ENCODE measurements around the gene NOP16. TPM values are rescaled to one million over a fixed set of nuclear protein-coding genes. Genes with fewer than 3 reads are reported as not detected.

NOP16 gene
- total RNA-seq, 3 donors from 2014 or later, result 17.0 to 22.9 (median 18.4) TPM

DNA sequence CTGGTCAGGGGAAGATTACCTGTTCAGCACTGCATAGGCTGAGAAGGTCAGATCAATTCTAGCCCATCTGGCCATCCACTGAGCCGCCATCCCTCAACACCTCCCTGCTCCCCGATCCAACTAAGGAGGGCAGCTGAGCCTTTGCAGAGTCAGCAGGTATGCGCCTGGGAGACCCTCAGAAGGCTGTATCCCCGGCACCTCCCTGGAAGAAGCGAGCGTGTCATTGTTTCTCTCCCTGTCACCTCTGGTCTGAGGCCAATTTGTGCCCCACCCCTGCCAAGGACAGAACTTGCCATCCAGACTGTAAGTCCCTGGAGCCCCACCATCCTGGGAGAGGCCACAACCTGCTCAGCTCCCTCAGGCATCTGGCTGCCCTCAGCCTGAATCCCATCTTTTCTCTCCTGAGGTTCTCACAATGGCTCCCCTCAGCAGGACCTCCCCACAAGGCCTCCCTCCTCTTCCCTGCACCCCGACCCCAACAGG, 25.4 kb upstream of the NOP16 start:
- intact Hi-C loops (cut with DNase I, micrococcal nuclease), result loop anchor here in 1 of 2 donors (10.0 kb wide), 1 partner anchor 131 kb away; the partner anchor contains the start of gene CDHR2
- DNase-seq, result no peak

DNA sequence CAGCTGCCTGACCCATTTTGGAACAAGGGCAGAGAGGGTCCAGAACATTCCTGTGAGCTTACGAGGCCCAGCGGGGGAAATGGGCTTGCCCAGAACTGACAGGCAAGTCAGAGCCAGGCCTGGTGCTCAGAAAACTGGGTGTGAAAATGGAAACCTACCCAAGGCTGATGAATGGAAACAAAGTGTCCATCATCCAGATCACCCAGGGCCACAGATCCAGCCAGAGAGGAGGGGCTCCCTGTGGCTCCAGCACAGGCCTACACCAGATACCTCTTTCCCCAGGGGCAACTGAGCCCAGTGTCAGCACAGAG, 24.8 kb upstream of the NOP16 start:
- Histone ChIP-seq H3K4me3 (no peak overlapping the region), H3K9me3 (no peaks in the 10 kb centered on the region), H3K36me3 (ENCODE audit: low read depth) (no peaks in the 10 kb centered on the region), H3K4me1 (ENCODE audit: low read depth) (peaks cover 40% of the 10 kb centered on the region)
- ATAC-seq, result no peak
- DNase-seq, result no peak
- intact Hi-C loops (cut with DNase I, micrococcal nuclease), result loop anchor here in 1 of 2 donors (10.0 kb wide), 1 partner anchor 132 kb away; the partner anchor contains the start of gene CDHR2
- TF ChIP-seq, protein P1, sequence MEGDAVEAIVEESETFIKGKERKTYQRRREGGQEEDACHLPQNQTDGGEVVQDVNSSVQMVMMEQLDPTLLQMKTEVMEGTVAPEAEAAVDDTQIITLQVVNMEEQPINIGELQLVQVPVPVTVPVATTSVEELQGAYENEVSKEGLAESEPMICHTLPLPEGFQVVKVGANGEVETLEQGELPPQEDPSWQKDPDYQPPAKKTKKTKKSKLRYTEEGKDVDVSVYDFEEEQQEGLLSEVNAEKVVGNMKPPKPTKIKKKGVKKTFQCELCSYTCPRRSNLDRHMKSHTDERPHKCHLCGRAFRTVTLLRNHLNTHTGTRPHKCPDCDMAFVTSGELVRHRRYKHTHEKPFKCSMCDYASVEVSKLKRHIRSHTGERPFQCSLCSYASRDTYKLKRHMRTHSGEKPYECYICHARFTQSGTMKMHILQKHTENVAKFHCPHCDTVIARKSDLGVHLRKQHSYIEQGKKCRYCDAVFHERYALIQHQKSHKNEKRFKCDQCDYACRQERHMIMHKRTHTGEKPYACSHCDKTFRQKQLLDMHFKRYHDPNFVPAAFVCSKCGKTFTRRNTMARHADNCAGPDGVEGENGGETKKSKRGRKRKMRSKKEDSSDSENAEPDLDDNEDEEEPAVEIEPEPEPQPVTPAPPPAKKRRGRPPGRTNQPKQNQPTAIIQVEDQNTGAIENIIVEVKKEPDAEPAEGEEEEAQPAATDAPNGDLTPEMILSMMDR (IDR thresholded peaks at IDR 0.05), result no peak

More for the DNA sequence above, 25.4 kb upstream of the NOP16 start:
- Histone ChIP-seq H3K4me3 (no peak overlapping the region), H3K36me3 (ENCODE audit: low read depth) (no peaks in the 10 kb centered on the region), H3K4me1 (ENCODE audit: low read depth) (peaks cover 40% of the 10 kb centered on the region), H3K9me3 (no peaks in the 10 kb centered on the region)
- TF ChIP-seq, protein P1 (IDR thresholded peaks at IDR 0.05), result no peak
- no peak for ATAC-seq

DNA sequence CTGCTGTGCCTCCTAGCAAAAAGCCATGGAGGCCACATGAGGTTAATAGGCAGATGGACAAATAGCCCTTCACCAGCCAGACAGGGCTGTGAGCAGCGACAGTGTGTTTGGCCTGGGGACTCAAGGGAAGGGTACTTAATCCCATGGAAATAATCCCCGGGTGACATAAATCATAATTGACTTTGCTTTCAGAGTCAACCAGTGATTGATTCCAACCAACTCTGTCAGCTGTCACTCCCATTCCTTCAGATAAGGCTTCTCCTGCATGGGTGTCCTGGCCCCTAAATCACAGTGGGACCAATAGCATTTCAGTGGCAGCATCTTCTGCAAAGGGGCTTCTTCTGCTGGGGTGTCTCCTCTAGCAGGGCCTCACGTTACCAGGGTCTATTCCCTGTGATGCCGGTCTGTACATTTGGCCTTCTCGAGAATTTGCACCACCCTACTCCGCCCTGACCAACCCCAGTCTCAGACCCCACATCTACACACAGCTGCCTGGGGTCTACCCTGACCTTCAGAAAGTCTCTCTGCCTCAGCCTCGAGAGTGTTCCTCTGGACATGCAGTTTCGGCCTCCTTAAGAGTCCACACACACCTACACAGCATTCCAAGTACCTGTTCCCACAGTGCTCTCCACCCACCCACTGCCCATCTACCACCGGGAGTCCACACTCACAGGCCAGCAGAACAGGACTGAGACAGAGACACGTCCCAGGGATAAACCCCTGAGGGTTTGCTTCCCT, 24.3 kb upstream of the NOP16 start:
- DNase-seq, result peak in 1 of 3 donors; percentile 19
- no peaks in the 10 kb centered on the region for H3K36me3 ChIP-seq (ENCODE audit: low read depth)
- intact Hi-C loops (cut with DNase I, micrococcal nuclease), result loop anchor here in 1 of 2 donors (10.0 kb wide), 1 partner anchor 132 kb away; the partner anchor contains the start of gene CDHR2
- TF ChIP-seq, protein P1 (IDR thresholded peaks at IDR 0.05), result no peak
- no peaks in the 10 kb centered on the region for H3K9me3 ChIP-seq
- no peak overlapping the region for H3K4me3 ChIP-seq
- no peak for ATAC-seq
- H3K4me1 ChIP-seq (ENCODE audit: low read depth), result peaks cover 40% of the 10 kb centered on the region

DNA sequence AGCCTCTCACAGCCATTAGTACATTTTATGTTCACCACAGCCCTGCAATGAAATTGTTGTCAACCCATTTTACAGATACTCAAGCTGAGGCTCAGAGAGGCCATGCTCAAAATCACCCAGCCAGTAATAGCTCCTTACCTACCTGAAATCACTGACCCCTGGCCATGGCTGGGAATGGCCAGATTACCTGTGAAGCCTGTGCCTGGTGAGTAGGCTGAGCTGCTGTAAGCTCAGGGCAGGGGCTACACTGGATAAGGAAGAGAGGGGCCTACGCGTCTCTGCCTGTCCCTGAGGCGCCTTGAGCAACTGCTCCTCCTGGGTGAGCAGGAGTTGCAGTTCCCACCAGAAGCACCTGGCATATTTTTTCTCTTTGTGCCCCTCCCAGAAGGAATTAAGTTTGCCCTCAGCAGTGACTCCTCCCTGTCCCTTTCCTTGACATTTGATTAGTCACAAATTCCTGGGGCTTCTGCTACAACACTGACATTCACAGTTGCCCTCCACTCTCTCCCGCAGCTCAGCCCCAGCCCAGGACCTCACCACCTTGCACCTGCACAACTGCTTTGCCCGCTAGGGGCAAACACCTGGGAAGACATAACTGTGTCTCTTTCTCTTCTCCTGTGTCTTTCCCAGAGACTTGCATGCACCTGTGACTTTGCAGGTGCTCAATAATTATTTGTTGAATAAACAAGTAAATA, 22.2 kb upstream of the NOP16 start:
- TF ChIP-seq, protein P1 (IDR thresholded peaks at IDR 0.05), result no peak
- ATAC-seq, result peak; percentile 18
- DNase-seq, result no peak
- Histone ChIP-seq H3K36me3 (ENCODE audit: low read depth) (no peaks in the 10 kb centered on the region), H3K9me3 (no peaks in the 10 kb centered on the region), H3K4me1 (ENCODE audit: low read depth) (peaks cover 45% of the 10 kb centered on the region), H3K4me3 (no peak overlapping the region)
- intact Hi-C loops (cut with DNase I, micrococcal nuclease), result loop anchor here in 1 of 2 donors (10.0 kb wide), 1 partner anchor 134 kb away; the partner anchor contains the start of gene CDHR2

GRCh38 chr5:176409765-176410164, 21.4 kb upstream of the NOP16 start:
- no peak for ATAC-seq
- no peaks in the 10 kb centered on the region for H3K9me3 ChIP-seq
- H3K4me1 ChIP-seq (ENCODE audit: low read depth), result peaks cover 43% of the 10 kb centered on the region
- TF ChIP-seq, protein P1 (IDR thresholded peaks at IDR 0.05), result no peak
- no peaks in the 10 kb centered on the region for H3K36me3 ChIP-seq (ENCODE audit: low read depth)
- DNase-seq, result no peak
- intact Hi-C loops (cut with DNase I, micrococcal nuclease), result loop anchor here in 1 of 2 donors (10.0 kb wide), 1 partner anchor 135 kb away; the partner anchor contains the start of gene CDHR2
- H3K4me3 ChIP-seq, result no peak overlapping the region

All from mucosa of descending colon (tissue), 3 donors.